HepG2 (cell line): ENCODE measurements around the gene PPIA. TPM values are rescaled to one million over a fixed set of nuclear protein-coding genes. Genes with fewer than 3 reads are reported as not detected.

Experiments
- CCDC6 ChIP-seq: sonication (generic); formaldehyde crosslinking; IDR thresholded peaks from 2 replicates; pipeline ENCODE4 v1.8.1; 2022; ENCODE audit warnings: mild to moderate bottlenecking, missing genetic modification reagents, moderate library complexity
- MEF2D ChIP-seq: sonication (generic); formaldehyde crosslinking; IDR thresholded peaks from 2 replicates; pipeline ENCODE4 v1.5.1; 2020; ENCODE audit warnings: mild to moderate bottlenecking, missing genetic modification reagents
- NAIF1 ChIP-seq: sonication (generic); formaldehyde crosslinking; IDR thresholded peaks from 2 replicates; pipeline ENCODE4 v1.5.0; 2020; ENCODE audit warnings: mild to moderate bottlenecking, missing genetic modification reagents, borderline replicate concordance
- NFKB2 ChIP-seq: sonication (generic); formaldehyde crosslinking; IDR thresholded peaks from 2 replicates; pipeline ENCODE4 v1.4.0; 2020; ENCODE audit warnings: missing genetic modification reagents, borderline replicate concordance
- RARG ChIP-seq: sonication (generic); formaldehyde crosslinking; IDR thresholded peaks from 2 replicates; pipeline ENCODE4 v1.4.0; 2020; ENCODE audit warnings: low read depth, mild to moderate bottlenecking, missing genetic modification reagents
- SCMH1 ChIP-seq: sonication (generic); formaldehyde crosslinking; IDR thresholded peaks from 2 replicates; pipeline ENCODE4 v1.9.0; 2021; ENCODE audit warnings: missing genetic modification reagents, mild to moderate bottlenecking, borderline replicate concordance
- SMC3 ChIP-seq: IDR thresholded peaks from 2 replicates; pipeline ENCODE4 v1.6.1; 2011; ENCODE audit warnings: low read length, improper control_type of control experiment
- SPEN ChIP-seq: sonication (generic); formaldehyde crosslinking; IDR thresholded peaks from 2 replicates; pipeline ENCODE4 v1.5.1; 2020; ENCODE audit warnings: low read depth, mild to moderate bottlenecking, missing genetic modification reagents
- ZEB1 ChIP-seq: IDR thresholded peaks from 2 replicates; pipeline ENCODE4 v1.6.1; 2012; ENCODE audit warnings: mild to moderate bottlenecking, low read depth, inconsistent platforms; ENCODE audit not compliant: insufficient replicate concordance
- polyA plus RNA-seq, 8 experiments: library from polyadenylated mRNA; depleted of rRNA in 3 of 8; stranded (reverse) in 7 of 8; unstranded in 1 of 8; fragments of >200 nt; fragmentation: Illumina TruSeq in 4 of 8; extraction: Trizol in 4 of 8; gene quantifications; 2 replicates each; pipeline versions ENCODE4 v1.2.1 to v1.2.3, GENCODE V29; 2011 to 2016; ENCODE audit warnings: low read depth in 4 of 8, missing spikeins in 1 of 8, mixed read lengths in 1 of 8; ENCODE audit not compliant: insufficient read depth in 1 of 8
- total RNA-seq, 5 experiments: library from RNA; depleted of rRNA; stranded (reverse); fragments of >200 nt; fragmentation: Illumina TruSeq; extraction: Trizol; gene quantifications; 2 replicates each; pipeline ENCODE4 v1.2.3, GENCODE V29; 2016; ENCODE audit warnings: low read depth in 1 of 5
- TF ChIP-seq, protein P1 (sequence below), 2 experiments: sonication (generic) in 1 of 2; formaldehyde crosslinking in 1 of 2; IDR thresholded peaks; 2 replicates each; pipeline versions ENCODE4 v1.6.1 to v1.9.0; 2014 to 2022; ENCODE audit warnings: antibody characterized with exemption in 1 of 2, borderline replicate concordance in 1 of 2, inconsistent platforms in 1 of 2, low read depth in 1 of 2, missing genetic modification reagents in 1 of 2
- TF ChIP-seq, protein P2 (sequence below): sonication (generic); formaldehyde crosslinking; IDR thresholded peaks from 2 replicates; pipeline ENCODE4 v1.5.0; 2020; ENCODE audit warnings: mild to moderate bottlenecking, missing genetic modification reagents, borderline replicate concordance
- TF ChIP-seq, protein P3 (sequence below): sonication (generic); formaldehyde crosslinking; IDR thresholded peaks from 2 replicates; pipeline ENCODE4 v1.8.0; 2022; ENCODE audit warnings: missing genetic modification reagents, mild to moderate bottlenecking, borderline replicate concordance

The PPIA gene
- total and polyA plus RNA-seq, 2 of the 13 experiments (the other 11 are each of a cell fraction or from before 2014, with no cell fraction given), result 2,268 to 3,010 TPM

DNA sequence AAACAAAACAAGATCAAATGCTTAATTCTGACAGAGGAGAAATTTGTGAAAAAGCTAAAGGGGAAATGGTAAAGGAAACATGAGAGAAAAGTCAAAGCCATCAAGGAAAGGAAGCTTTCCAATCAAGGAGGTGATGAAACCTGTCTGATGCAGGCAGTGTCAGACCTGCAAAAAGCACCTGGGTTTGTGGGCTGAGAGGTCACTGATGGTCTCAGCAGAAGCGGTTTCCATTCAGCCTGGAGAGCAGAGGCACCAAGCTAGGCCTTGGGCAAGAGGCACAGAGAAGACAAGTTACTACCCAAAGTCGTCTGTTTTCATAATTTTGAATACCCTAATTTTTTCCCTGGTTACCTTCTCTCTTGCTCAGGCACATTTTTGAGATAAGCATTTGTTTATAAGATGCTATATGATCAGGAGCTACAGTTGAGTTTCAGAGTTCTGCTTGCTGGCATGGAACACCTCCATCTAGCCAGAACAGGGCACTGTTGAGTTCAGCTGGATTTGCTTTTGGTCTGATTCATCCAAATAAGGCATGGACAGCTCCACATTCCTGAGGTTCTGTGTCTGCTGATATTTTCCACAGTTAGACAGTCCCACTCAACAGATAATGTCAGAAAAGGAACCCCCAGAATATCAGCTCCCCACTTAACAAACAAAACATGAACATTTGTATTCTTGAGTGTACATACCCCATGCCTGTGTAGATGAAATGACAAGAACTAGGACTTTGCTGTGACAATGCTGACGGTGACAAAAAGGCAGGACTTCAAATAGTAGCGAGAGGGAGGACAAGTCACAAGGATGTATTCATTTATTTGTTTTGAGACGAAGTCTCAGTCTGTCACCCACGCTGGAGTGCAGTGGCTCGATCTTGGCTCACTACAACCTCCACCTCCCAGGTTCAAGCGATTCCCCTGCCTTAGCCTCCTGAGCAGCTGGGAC is 4.9 kb upstream of the PPIA start (continued):
- TF ChIP-seq SCMH1 (CRISPR knock-in tag) (no peak), NFKB2 (CRISPR knock-in tag) (no peak), MEF2D (CRISPR knock-in tag) (no peak), CCDC6 (CRISPR knock-in tag) (no peak), ZEB1 (no peak), SPEN (CRISPR knock-in tag) (no peak), RARG (no peak), SMC3 (peak; percentile 33), NAIF1 (CRISPR knock-in tag) (no peak)
- TF ChIP-seq, protein P1, sequence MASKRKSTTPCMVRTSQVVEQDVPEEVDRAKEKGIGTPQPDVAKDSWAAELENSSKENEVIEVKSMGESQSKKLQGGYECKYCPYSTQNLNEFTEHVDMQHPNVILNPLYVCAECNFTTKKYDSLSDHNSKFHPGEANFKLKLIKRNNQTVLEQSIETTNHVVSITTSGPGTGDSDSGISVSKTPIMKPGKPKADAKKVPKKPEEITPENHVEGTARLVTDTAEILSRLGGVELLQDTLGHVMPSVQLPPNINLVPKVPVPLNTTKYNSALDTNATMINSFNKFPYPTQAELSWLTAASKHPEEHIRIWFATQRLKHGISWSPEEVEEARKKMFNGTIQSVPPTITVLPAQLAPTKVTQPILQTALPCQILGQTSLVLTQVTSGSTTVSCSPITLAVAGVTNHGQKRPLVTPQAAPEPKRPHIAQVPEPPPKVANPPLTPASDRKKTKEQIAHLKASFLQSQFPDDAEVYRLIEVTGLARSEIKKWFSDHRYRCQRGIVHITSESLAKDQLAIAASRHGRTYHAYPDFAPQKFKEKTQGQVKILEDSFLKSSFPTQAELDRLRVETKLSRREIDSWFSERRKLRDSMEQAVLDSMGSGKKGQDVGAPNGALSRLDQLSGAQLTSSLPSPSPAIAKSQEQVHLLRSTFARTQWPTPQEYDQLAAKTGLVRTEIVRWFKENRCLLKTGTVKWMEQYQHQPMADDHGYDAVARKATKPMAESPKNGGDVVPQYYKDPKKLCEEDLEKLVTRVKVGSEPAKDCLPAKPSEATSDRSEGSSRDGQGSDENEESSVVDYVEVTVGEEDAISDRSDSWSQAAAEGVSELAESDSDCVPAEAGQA (IDR thresholded peaks at IDR 0.05; ENCODE audit: low read depth), result no peak
- TF ChIP-seq, protein P1 (CRISPR knock-in tag; IDR thresholded peaks at IDR 0.05; ENCODE audit: borderline replicate concordance), result no peak
- TF ChIP-seq, protein P2, sequence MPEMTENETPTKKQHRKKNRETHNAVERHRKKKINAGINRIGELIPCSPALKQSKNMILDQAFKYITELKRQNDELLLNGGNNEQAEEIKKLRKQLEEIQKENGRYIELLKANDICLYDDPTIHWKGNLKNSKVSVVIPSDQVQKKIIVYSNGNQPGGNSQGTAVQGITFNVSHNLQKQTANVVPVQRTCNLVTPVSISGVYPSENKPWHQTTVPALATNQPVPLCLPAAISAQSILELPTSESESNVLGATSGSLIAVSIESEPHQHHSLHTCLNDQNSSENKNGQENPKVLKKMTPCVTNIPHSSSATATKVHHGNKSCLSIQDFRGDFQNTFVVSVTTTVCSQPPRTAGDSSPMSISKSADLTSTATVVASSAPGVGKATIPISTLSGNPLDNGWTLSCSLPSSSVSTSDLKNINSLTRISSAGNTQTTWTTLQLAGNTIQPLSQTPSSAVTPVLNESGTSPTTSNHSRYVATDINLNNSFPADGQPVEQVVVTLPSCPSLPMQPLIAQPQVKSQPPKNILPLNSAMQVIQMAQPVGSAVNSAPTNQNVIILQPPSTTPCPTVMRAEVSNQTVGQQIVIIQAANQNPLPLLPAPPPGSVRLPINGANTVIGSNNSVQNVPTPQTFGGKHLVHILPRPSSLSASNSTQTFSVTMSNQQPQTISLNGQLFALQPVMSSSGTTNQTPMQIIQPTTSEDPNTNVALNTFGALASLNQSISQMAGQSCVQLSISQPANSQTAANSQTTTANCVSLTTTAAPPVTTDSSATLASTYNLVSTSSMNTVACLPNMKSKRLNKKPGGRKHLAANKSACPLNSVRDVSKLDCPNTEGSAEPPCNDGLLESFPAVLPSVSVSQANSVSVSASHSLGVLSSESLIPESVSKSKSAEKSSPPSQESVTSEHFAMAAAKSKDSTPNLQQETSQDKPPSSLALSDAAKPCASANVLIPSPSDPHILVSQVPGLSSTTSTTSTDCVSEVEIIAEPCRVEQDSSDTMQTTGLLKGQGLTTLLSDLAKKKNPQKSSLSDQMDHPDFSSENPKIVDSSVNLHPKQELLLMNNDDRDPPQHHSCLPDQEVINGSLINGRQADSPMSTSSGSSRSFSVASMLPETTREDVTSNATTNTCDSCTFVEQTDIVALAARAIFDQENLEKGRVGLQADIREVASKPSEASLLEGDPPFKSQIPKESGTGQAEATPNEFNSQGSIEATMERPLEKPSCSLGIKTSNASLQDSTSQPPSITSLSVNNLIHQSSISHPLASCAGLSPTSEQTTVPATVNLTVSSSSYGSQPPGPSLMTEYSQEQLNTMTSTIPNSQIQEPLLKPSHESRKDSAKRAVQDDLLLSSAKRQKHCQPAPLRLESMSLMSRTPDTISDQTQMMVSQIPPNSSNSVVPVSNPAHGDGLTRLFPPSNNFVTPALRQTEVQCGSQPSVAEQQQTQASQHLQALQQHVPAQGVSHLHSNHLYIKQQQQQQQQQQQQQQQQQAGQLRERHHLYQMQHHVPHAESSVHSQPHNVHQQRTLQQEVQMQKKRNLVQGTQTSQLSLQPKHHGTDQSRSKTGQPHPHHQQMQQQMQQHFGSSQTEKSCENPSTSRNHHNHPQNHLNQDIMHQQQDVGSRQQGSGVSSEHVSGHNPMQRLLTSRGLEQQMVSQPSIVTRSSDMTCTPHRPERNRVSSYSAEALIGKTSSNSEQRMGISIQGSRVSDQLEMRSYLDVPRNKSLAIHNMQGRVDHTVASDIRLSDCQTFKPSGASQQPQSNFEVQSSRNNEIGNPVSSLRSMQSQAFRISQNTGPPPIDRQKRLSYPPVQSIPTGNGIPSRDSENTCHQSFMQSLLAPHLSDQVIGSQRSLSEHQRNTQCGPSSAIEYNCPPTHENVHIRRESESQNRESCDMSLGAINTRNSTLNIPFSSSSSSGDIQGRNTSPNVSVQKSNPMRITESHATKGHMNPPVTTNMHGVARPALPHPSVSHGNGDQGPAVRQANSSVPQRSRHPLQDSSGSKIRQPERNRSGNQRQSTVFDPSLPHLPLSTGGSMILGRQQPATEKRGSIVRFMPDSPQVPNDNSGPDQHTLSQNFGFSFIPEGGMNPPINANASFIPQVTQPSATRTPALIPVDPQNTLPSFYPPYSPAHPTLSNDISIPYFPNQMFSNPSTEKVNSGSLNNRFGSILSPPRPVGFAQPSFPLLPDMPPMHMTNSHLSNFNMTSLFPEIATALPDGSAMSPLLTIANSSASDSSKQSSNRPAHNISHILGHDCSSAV (CRISPR knock-in tag), result no peak
- TF ChIP-seq, protein P3, sequence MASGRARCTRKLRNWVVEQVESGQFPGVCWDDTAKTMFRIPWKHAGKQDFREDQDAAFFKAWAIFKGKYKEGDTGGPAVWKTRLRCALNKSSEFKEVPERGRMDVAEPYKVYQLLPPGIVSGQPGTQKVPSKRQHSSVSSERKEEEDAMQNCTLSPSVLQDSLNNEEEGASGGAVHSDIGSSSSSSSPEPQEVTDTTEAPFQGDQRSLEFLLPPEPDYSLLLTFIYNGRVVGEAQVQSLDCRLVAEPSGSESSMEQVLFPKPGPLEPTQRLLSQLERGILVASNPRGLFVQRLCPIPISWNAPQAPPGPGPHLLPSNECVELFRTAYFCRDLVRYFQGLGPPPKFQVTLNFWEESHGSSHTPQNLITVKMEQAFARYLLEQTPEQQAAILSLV, result no peak
